Frontal cortex (tissue), 4 donors: ENCODE results near the gene PCDHGC5. TPM values are rescaled to one million over a fixed set of nuclear protein-coding genes. Genes with fewer than 3 reads are reported as not detected.

Experiments
- DNase-seq, 2 donors: peaks; one replicate each; pipeline ENCODE4 v3.0.0; 2012; ENCODE audit warnings: low spot score in 2 of 2
- FAIRE-seq: peaks from 2 replicates; lab custom pipeline; 2012; peaks lifted over from hg19 to GRCh38; lab: Jason Lieb, UNC
- total RNA-seq: library from RNA; depleted of rRNA; stranded (reverse); fragments of >200 nt; gene quantifications from one replicate; pipeline ENCODE4 v1.2.3, GENCODE V29; 2014
- donor health status: control.
- donor health status: control.
- donor health status: control.

The PCDHGC5 gene
- total RNA-seq, 1 donor from 2014 or later, result 4.9 TPM

GRCh38 chr5:141489841-141490240 lies 960 bp downstream of the PCDHGC5 start:
- FAIRE-seq, result no peak
- no peak for DNase-seq

- FAIRE-seq, result no peak
Observed at GRCh38 chr5:141490271-141490670, 1.4 kb downstream of the PCDHGC5 start.

GRCh38 chr5:141490771-141491170 lies 1.9 kb downstream of the PCDHGC5 start:
- FAIRE-seq, result no peak

More at GRCh38 chr5:141490271-141490670, 1.4 kb downstream of the PCDHGC5 start:
- no peak for DNase-seq

GRCh38 chr5:141491323-141492167 lies 2.7 kb downstream of the PCDHGC5 start:
- no peak for DNase-seq
- no peak for FAIRE-seq

More at GRCh38 chr5:141490771-141491170, 1.9 kb downstream of the PCDHGC5 start:
- DNase-seq, result no peak

GRCh38 chr5:141492168-141492885 lies 3.4 kb downstream of the PCDHGC5 start:
- no peak for FAIRE-seq
- DNase-seq, result no peak

- no peak for FAIRE-seq
- DNase-seq, result no peak
Observed at GRCh38 chr5:141493500-141494422, 4.9 kb downstream of the PCDHGC5 start.

- no peak for FAIRE-seq
- DNase-seq, result no peak
Observed at GRCh38 chr5:141494761-141495452, 6.0 kb downstream of the PCDHGC5 start.

GRCh38 chr5:141495453-141495811 lies 6.6 kb downstream of the PCDHGC5 start:
- FAIRE-seq, result no peak

GRCh38 chr5:141496038-141496437 lies 7.2 kb downstream of the PCDHGC5 start:
- FAIRE-seq (no peak), DNase-seq (no peak)

More at GRCh38 chr5:141495453-141495811, 6.6 kb downstream of the PCDHGC5 start:
- DNase-seq, result no peak

- FAIRE-seq, result no peak
Observed at GRCh38 chr5:141501761-141502160, 12.9 kb downstream of the PCDHGC5 start.

GRCh38 chr5:141503681-141504080 lies 14.8 kb downstream of the PCDHGC5 start:
- FAIRE-seq (no peak), DNase-seq (no peak)

More at GRCh38 chr5:141501761-141502160, 12.9 kb downstream of the PCDHGC5 start:
- DNase-seq, result no peak

GRCh38 chr5:141504216-141504615 lies 15.3 kb downstream of the PCDHGC5 start:
- FAIRE-seq, result no peak
- DNase-seq, result no peak

- DNase-seq, result no peak
- no peak for FAIRE-seq
Observed at GRCh38 chr5:141506381-141507155, 17.7 kb downstream of the PCDHGC5 start.

- no peak for DNase-seq
- no peak for FAIRE-seq
Observed at GRCh38 chr5:141507387-141508091, 18.7 kb downstream of the PCDHGC5 start.

- no peak for DNase-seq
Observed at GRCh38 chr5:141508440-141508797, 19.5 kb downstream of the PCDHGC5 start.

GRCh38 chr5:141508798-141509611 lies 20.1 kb downstream of the PCDHGC5 start:
- DNase-seq (peak in 1 of 2 donors; percentile 61), FAIRE-seq (no peak)

More at GRCh38 chr5:141508440-141508797, 19.5 kb downstream of the PCDHGC5 start:
- no peak for FAIRE-seq

- FAIRE-seq (no peak), DNase-seq (no peak)
Observed at GRCh38 chr5:141510160-141510559, 21.3 kb downstream of the PCDHGC5 start.
